ENCODE measurements around the gene PSAP.

DNA sequence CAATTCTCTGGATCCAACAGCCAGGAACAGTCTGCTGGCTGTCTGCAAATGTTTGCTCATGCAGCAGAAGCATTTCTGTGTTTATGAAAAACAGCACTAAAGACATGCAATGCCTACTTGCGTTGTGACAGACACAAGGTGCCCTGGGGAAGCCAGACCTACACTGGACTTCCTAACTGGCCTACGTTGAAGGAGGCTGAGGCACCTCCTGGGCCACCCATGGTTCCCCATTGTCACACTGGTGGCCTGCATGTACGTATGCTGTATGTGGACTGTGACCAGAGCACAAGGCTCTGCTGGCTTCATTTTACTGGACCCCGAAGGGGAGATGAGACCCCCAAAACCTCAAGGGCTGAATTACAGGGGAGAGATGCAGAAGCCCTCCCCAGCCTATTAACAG, 27.7 kb downstream of the PSAP start:
- TF ChIP-seq EP300 (IDR thresholded peaks at IDR 0.05), result no peak
- TF ChIP-seq, protein P1, sequence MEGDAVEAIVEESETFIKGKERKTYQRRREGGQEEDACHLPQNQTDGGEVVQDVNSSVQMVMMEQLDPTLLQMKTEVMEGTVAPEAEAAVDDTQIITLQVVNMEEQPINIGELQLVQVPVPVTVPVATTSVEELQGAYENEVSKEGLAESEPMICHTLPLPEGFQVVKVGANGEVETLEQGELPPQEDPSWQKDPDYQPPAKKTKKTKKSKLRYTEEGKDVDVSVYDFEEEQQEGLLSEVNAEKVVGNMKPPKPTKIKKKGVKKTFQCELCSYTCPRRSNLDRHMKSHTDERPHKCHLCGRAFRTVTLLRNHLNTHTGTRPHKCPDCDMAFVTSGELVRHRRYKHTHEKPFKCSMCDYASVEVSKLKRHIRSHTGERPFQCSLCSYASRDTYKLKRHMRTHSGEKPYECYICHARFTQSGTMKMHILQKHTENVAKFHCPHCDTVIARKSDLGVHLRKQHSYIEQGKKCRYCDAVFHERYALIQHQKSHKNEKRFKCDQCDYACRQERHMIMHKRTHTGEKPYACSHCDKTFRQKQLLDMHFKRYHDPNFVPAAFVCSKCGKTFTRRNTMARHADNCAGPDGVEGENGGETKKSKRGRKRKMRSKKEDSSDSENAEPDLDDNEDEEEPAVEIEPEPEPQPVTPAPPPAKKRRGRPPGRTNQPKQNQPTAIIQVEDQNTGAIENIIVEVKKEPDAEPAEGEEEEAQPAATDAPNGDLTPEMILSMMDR (IDR thresholded peaks at IDR 0.05), result no peak

Data from tibial nerve (tissue), 4 donors.